CD4-positive, alpha-beta T cell treated with Interleukin-15 for 1 hour (primary cell): Measurements from ENCODE around the gene HDAC4.

Source experiments
- DNase-seq: peaks from one replicate; pipeline ENCODE4 v3.0.0-alpha.2; 2020

The HDAC4 gene

GRCh38 chr2:239112127-239112774 is 288.6 kb downstream of the HDAC4 start:
- DNase-seq: no peak

- DNase-seq: no peak
Measured at GRCh38 chr2:239111401-239112100, 289.3 kb downstream of the HDAC4 start.

- DNase-seq: no peak
Measured at GRCh38 chr2:239110595-239111048, 290.2 kb downstream of the HDAC4 start.

- no peak for DNase-seq
Measured at GRCh38 chr2:239109928-239110545, 290.8 kb downstream of the HDAC4 start.

GRCh38 chr2:239109041-239109927 is 291.5 kb downstream of the HDAC4 start:
- DNase-seq: no peak

- no peak for DNase-seq
Measured at GRCh38 chr2:239108459-239108858, 292.4 kb downstream of the HDAC4 start.

- no peak for DNase-seq
Measured at GRCh38 chr2:239107936-239108335, 292.9 kb downstream of the HDAC4 start.

- no peak for DNase-seq
Measured at GRCh38 chr2:239106966-239107365, 293.9 kb downstream of the HDAC4 start.

GRCh38 chr2:239106314-239106908 is 294.4 kb downstream of the HDAC4 start:
- no peak for DNase-seq

GRCh38 chr2:239105234-239105633 is 295.6 kb downstream of the HDAC4 start:
- DNase-seq: no peak

GRCh38 chr2:239104800-239105199 is 296.0 kb downstream of the HDAC4 start:
- DNase-seq: no peak

GRCh38 chr2:239103125-239104098 is 297.4 kb downstream of the HDAC4 start:
- DNase-seq: no peak

GRCh38 chr2:239102266-239102665 is 298.6 kb downstream of the HDAC4 start:
- no peak for DNase-seq

GRCh38 chr2:239101807-239102206 is 299.0 kb downstream of the HDAC4 start:
- no peak for DNase-seq

GRCh38 chr2:239101071-239101470 is 299.7 kb downstream of the HDAC4 start:
- no peak for DNase-seq

- DNase-seq: no peak
Measured at GRCh38 chr2:239099474-239099873, 301.3 kb downstream of the HDAC4 start.

- DNase-seq: no peak
Measured at GRCh38 chr2:239098288-239098970, 302.4 kb downstream of the HDAC4 start.

GRCh38 chr2:239097428-239097696 is 303.5 kb downstream of the HDAC4 start:
- DNase-seq: no peak

GRCh38 chr2:239096676-239097427 is 304.0 kb downstream of the HDAC4 start:
- no peak for DNase-seq

GRCh38 chr2:239095460-239096081 is 305.2 kb downstream of the HDAC4 start:
- no peak for DNase-seq
